NB4 (cell line): ENCODE measurements around the gene MRPS31.

Source experiments
- POLR2A ChIP-seq: IDR thresholded peaks from 2 replicates; pipeline ENCODE4 v1.6.1; 2011; ENCODE audit warnings: mild to moderate bottlenecking; ENCODE audit not compliant: insufficient read length; ENCODE audit errors: extremely low read depth
- TF ChIP-seq, protein P1 (sequence below): IDR thresholded peaks from one replicate; pipeline ENCODE4 v1.5.1; 2012; ENCODE audit warnings: low read depth, low read length

- no peak for TF ChIP-seq POLR2A
- TF ChIP-seq, protein P1, sequence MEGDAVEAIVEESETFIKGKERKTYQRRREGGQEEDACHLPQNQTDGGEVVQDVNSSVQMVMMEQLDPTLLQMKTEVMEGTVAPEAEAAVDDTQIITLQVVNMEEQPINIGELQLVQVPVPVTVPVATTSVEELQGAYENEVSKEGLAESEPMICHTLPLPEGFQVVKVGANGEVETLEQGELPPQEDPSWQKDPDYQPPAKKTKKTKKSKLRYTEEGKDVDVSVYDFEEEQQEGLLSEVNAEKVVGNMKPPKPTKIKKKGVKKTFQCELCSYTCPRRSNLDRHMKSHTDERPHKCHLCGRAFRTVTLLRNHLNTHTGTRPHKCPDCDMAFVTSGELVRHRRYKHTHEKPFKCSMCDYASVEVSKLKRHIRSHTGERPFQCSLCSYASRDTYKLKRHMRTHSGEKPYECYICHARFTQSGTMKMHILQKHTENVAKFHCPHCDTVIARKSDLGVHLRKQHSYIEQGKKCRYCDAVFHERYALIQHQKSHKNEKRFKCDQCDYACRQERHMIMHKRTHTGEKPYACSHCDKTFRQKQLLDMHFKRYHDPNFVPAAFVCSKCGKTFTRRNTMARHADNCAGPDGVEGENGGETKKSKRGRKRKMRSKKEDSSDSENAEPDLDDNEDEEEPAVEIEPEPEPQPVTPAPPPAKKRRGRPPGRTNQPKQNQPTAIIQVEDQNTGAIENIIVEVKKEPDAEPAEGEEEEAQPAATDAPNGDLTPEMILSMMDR: no peak
Measured at GRCh38 chr13:40679480-40679985, 91.5 kb downstream of the MRPS31 start.
